Fibroblast of lung (primary cell): ENCODE data around the gene BAD. TPM values are rescaled to one million over a fixed set of nuclear protein-coding genes. Genes with fewer than 3 reads are reported as not detected.

Experiments
- DNase-seq, 2 donors: peaks; one replicate each; pipeline versions ENCODE4 v3.0.0 to v3.0.0-alpha.2; 2010; ENCODE audit warnings: low read depth in 2 of 2
- H2AFZ ChIP-seq: 2 replicates; pipeline ENCODE4 v1.5.1; 2012; ENCODE audit warnings: low read length, control low read depth, inconsistent platforms
- H3K27ac ChIP-seq: 2 replicates; pipeline ENCODE4 v1.5.1; 2011; ENCODE audit warnings: low read length, control low read depth; ENCODE audit not compliant: insufficient read depth
- H3K27me3 ChIP-seq: 2 replicates; pipeline ENCODE4 v1.5.1; 2011; ENCODE audit warnings: mild to moderate bottlenecking, low read length; ENCODE audit not compliant: control insufficient read depth, insufficient read depth
- H3K36me3 ChIP-seq: 2 replicates; pipeline ENCODE4 v1.5.1; 2011; ENCODE audit warnings: low read length; ENCODE audit not compliant: control insufficient read depth, insufficient read depth
- H3K4me1 ChIP-seq: 2 replicates; pipeline ENCODE4 v1.5.1; 2011; ENCODE audit warnings: low read length; ENCODE audit not compliant: control insufficient read depth, insufficient read depth; ENCODE audit errors: extremely low read depth
- H3K4me2 ChIP-seq: 2 replicates; pipeline ENCODE4 v1.5.1; 2011; ENCODE audit warnings: low read length, control low read depth; ENCODE audit not compliant: insufficient read depth; ENCODE audit errors: extremely low read depth
- H3K4me3 ChIP-seq, 4 experiments: fragments of 200-600 bp in 1 of 4; sonication (generic) in 1 of 4; replicated peaks in 1 of 4; 2 replicates each; pipeline ENCODE4 v1.5.1; 2011 to 2016; ENCODE audit warnings: low read length in 4 of 4, low read depth in 3 of 4, mild to moderate bottlenecking in 3 of 4, control low read depth in 2 of 4, inconsistent platforms in 1 of 4, mixed read lengths in 1 of 4; ENCODE audit not compliant: insufficient read depth in 1 of 4; ENCODE audit errors: control extremely low read depth in 1 of 4
- H3K79me2 ChIP-seq: 2 replicates; pipeline ENCODE4 v1.5.1; 2012; ENCODE audit warnings: mild to moderate bottlenecking, low read length, inconsistent platforms; ENCODE audit not compliant: control insufficient read depth, insufficient read depth
- H3K9ac ChIP-seq: 2 replicates; pipeline ENCODE4 v1.5.1; 2011; ENCODE audit warnings: mild to moderate bottlenecking, low read length, control low read depth; ENCODE audit not compliant: insufficient read depth
- H3K9me3 ChIP-seq: 2 replicates; pipeline ENCODE4 v1.5.1; 2012; ENCODE audit warnings: low read depth, low read length; ENCODE audit not compliant: control insufficient read depth, insufficient read depth
- H4K20me1 ChIP-seq: 2 replicates; pipeline ENCODE4 v1.5.1; 2011; ENCODE audit warnings: low read length; ENCODE audit not compliant: control insufficient read depth, insufficient read depth; ENCODE audit errors: extremely low read depth
- CTCF ChIP-seq, 2 donors: IDR thresholded peaks in 1 of 2; conservative IDR thresholded peaks in 1 of 2; 1 replicate in 1 of 2; 2 replicates in 1 of 2; pipeline ENCODE4 v1.5.1; 2011 to 2012; ENCODE audit warnings: low read length in 2 of 2, control low read depth in 1 of 2, inconsistent platforms in 1 of 2, low read depth in 1 of 2, mild to moderate bottlenecking in 1 of 2
- EZH2 ChIP-seq: IDR thresholded peaks from 2 replicates; pipeline ENCODE4 v1.5.1; 2012; ENCODE audit warnings: low read length, control low read depth, mild to moderate bottlenecking; ENCODE audit errors: missing control alignments
- polyA plus RNA-seq, 2 donors: library from polyadenylated mRNA; depleted of rRNA in 1 of 2; stranded (reverse) in 1 of 2; unstranded in 1 of 2; fragments of >200 nt; gene quantifications; 2 replicates each; pipeline ENCODE4 v1.2.1, GENCODE V29; 2011 to 2012; ENCODE audit warnings: missing spikeins in 1 of 2
- total RNA-seq: library from RNA; depleted of rRNA; stranded (reverse); fragments of >200 nt; gene quantifications from 2 replicates; pipeline ENCODE4 v1.2.1, GENCODE V29; 2014

Gene BAD
- total and polyA plus RNA-seq, 2 donors (not counting 1 experiment from before 2014, with no cell fraction given): 31.6 to 79.9 TPM

GRCh38 chr11:64304316-64305072 is 20.0 kb upstream of the BAD start:
- peak; percentile 81 to 84 for TF ChIP-seq CTCF (conservative IDR thresholded peaks at IDR 0.05 in 1 of 2, IDR thresholded peaks at IDR 0.05 in 1 of 2; ENCODE audit: low read depth in 1 of 2, low read length in 2 of 2)
- no peak for TF ChIP-seq EZH2
- Histone ChIP-seq H3K36me3 (peaks cover 2% of the 10 kb centered on the region), H3K9me3 (no peaks in the 10 kb centered on the region), H3K79me2 (peaks cover 3% of the 10 kb centered on the region), H3K27me3 (peaks cover 6% of the 10 kb centered on the region), H3K9ac (peak overlapping the region; percentile 55), H2AFZ (peak overlapping the region; percentile 48), H3K4me3 (peak overlapping the region; percentile 41 to 76 (median 65)), H4K20me1 (no peaks in the 10 kb centered on the region), H3K4me2 (peak overlapping the region; percentile 77), H3K4me1 (peaks cover 10% of the 10 kb centered on the region), H3K27ac (peak overlapping the region; percentile 87)
- DNase-seq: peak; percentile 78 to 90

- H3K79me2 ChIP-seq: peaks cover 3% of the 10 kb centered on the region
- H3K36me3 ChIP-seq: peaks cover 2% of the 10 kb centered on the region
- H3K27ac ChIP-seq: peak overlapping the region; percentile 87
- H2AFZ ChIP-seq: peak overlapping the region; percentile 43
- no peaks in the 10 kb centered on the region for H3K9me3 ChIP-seq
- peaks cover 10% of the 10 kb centered on the region for H3K27me3 ChIP-seq
- no peak for DNase-seq
- TF ChIP-seq CTCF (conservative IDR thresholded peaks at IDR 0.05 in 1 of 2, IDR thresholded peaks at IDR 0.05 in 1 of 2; ENCODE audit: low read depth in 1 of 2, low read length in 2 of 2) (no peak), EZH2 (no peak)
- H3K4me2 ChIP-seq: peak overlapping the region; percentile 77
- no peaks in the 10 kb centered on the region for H4K20me1 ChIP-seq
- H3K4me3 ChIP-seq: peak overlapping the region; percentile 41 to 76 (median 65)
- no peak overlapping the region for H3K9ac ChIP-seq
- peaks cover 10% of the 10 kb centered on the region for H3K4me1 ChIP-seq
Measured at GRCh38 chr11:64304032-64304315, 19.5 kb upstream of the BAD start.

- Histone ChIP-seq H3K4me3 (peak overlapping the region in 1 of 4 experiments; percentile 76), H3K27me3 (peaks cover 11% of the 10 kb centered on the region), H3K27ac (no peak overlapping the region), H3K4me2 (no peak overlapping the region), H2AFZ (no peak overlapping the region), H3K9me3 (no peaks in the 10 kb centered on the region), H3K9ac (no peak overlapping the region), H3K4me1 (peaks cover 10% of the 10 kb centered on the region), H3K36me3 (peaks cover 2% of the 10 kb centered on the region), H3K79me2 (peaks cover 3% of the 10 kb centered on the region), H4K20me1 (no peaks in the 10 kb centered on the region)
- DNase-seq: no peak
- TF ChIP-seq EZH2 (no peak), CTCF (conservative IDR thresholded peaks at IDR 0.05 in 1 of 2, IDR thresholded peaks at IDR 0.05 in 1 of 2; ENCODE audit: low read depth in 1 of 2, low read length in 2 of 2) (no peak)
Measured at GRCh38 chr11:64303109-64304031, 18.9 kb upstream of the BAD start.
